Hematopoietic multipotent progenitor cell treated with erythropoietin and hydrocortisone succinate and interleukin-3 and kit ligand, for 6 days (in vitro differentiated cells): ENCODE results near the gene OR2J1.
A peak's percentile ranks its signal among the peaks of the same experiment; 100 is the strongest.
"Not testable (repeated sequence)": the region's sequence is repeated elsewhere in the genome, so short reads cannot be mapped to it uniquely, and the experiment has no call there.

ENCODE experiments used
- DNase-seq: peaks from one replicate; pipeline ENCODE4 v3.0.0-alpha.2; 2015

Gene OR2J1

DNA sequence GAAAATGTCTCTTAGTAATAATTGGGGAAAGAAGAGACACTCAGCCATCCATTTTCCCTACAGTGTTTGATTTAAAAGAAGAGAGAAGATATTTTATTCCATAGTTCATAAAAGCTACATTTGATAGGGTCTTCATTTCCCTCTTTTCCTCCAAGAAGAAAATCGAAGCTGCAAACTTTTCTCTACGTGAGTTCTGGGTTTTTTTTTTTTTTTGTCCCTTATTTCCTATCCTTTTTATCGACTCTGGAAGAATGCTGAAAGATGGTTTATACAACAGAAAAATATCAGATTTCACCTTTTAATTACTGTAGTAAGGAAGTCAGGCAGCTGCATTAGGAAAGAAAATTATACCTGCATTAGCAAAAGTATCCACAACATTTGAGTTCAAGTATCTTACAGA lies at the start of gene OR2J1:
TSS of gene OR2J1 (plus strand) at position 301 of the 400 bp plus-strand sequence. CDS start 1,453 bp downstream, outside the sequence.
- DNase-seq: no peak

DNA sequence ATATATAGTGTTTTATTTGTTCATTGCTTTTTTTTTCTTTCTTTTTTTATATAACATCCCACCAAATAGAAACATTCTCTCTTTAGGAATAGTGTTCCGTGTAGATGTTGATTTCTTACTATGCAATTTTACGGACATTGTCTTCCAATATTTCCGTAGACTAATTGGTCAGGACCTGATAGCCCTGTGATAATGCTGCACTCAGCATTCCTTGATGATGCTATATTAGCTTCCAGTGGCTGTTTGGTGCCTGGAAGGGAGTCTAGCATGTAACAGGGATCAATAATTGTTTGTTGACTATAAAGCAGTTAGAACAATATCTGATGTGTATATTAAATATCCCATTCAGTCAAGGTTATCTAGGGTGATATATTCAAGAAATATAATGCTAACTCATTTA lies 47.6 kb upstream of the OR2J1 start:
- DNase-seq: no peak

DNA sequence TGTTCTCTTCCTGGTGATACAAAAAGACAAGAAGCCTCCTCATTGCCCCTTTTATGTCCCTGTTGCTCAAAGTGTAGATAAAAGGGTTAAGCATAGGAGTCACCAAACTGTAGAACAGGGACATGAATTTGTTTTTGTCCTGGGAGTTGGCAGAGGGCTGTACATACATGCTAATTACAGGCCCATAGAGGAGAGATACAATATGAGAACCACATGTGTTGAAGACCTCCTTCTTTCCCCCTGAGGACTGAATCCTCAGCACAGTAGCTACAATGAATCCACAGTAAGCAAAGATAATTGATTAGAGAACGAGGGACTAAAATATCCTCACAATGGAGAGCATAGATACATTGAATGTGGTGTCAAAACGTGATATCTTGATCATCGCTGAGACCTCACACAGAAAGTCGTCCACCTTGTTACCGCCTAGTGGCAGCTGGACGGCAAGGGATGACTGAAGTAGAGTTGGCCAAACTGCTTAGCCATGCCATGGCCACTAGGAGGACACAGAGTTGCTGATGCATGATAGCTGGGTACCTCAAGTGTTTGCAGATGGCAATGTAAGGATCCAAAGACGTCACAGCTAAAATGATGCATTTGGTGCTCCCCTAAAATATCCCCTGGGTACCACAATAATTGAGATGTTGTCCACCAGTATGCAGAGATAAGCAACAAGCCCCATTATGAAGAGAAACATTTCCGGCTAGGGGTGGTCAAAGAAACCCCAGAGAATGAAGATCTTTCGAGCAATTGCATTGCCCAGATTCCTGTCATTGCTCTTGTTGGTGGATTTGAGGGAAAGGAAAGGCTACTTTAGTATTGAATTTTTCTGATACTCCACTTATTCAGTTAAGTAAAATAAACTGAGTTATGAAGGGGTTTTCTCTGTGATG lies 27.2 kb upstream of the OR2J1 start:
- DNase-seq: peak; percentile 67

DNA sequence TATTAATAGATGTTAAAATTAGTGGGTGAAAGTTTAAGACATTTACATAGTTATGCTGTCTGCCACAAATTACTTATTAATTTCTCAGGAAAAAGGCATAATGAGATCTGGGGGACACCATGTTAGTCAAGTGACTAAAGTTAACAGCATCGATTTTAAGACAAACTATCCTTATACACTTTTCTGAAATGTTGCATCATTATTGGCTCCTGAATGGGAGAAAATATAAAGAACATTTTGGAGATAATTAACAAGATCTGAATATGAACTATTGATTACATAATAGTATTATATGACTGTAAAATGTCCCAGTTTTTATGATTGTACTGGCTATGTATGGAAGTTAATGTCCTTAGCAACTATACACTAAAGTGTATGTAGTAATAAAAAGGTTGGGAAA lies 20.1 kb upstream of the OR2J1 start:
- DNase-seq: no peak

DNA sequence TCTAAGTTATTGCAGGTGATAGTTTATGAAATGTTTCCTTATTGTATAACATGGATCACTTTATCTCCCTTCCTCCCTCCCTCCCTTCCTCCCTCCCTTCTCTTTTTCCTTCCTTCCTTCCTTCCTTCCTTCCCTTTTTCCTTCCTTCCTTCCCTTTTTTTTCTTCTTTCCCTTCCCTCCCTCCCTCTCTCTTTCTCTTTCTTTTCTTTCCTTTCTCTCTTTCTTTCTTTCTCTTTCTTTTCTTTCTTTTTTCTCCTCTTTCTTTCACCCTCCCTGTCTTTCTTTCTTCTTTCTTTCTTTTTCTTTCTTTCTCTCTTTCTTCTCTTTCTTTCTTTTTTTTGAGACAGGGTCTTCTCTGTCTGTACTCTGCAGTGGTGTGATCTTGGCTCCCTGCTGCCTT lies 18.0 kb upstream of the OR2J1 start:
- DNase-seq: no peak

DNA sequence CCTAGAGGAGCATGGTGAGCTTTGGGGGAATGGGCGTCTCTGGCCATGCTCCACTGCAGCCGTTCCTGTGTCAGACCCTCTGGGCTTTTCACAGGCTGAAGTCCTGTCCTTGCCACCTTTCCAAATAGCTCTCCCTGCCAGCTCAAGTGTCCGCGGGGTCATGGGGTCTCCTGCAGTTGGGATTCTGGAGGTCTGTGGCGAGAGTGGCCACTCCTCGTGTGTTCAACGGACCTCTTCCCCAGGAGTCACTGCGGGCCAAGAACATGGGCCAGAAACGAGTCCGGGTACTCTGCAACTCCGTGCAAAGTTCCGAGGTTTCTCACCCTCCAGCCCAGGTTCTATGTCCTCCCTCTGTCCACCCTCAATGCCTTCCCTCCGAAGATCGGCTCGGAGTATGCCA lies 16.8 kb upstream of the OR2J1 start:
- no peak for DNase-seq

DNA sequence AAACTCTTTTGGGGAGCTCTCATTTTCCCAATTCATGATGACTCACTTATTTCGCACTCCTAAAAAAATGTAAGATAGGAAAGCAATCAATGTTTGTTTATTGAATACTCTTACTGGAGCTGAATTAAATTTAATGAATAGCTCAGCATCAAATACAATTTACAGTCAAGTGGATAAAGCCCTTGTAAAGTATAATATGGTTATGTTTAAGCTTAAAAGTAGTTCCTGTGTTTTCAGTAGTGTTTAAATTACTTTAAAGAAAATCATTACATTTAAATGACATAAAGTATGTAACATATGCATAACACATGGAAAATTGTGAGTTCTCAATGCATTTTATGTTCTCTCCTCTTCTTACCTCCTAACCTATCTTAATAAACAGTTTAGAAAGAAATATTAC lies 12.1 kb upstream of the OR2J1 start, which contains the start of gene OR2B3:
TSS of gene OR2B3 (minus strand) at position 101 of the 400 bp plus-strand sequence. CDS start at position 36, 65 bp downstream.
- DNase-seq: no peak

DNA sequence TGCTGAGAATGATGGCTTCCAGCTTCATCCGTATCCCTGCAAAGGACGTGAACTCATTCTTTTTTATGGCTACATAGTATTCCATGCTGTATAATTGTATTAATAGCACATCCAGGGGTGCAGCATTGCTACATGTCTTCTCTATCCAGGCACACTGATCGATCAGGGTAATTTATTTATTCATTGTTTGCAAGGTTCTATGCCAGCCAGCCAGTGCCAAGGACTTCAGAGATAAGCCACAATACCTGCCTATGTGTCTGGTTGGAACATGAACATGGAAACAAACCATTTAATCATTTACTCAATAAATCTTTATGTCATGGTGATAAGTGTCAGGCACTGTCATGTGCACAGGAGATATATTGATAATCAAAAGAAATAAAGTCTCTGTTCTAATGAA lies 6.3 kb upstream of the OR2J1 start:
- DNase-seq: no peak

DNA sequence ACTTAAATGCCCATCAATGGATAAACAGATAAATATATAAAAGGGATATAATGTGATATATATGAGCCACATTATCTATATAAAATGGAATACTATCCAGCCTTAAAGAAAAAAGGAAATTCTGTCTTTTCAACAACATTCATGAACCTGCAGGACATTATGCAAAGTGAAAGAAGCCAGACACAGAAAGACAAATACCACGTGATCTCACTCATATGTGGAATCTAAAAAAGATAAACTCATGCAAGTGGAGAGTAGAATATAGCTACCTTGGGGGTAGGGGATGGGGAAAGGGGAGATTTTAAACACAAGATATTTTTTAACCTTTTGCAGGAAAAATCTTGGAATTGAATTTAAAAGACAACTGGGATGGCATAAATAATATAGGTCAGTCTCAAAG lies 1.5 kb upstream of the OR2J1 start:
- no peak for DNase-seq

DNA sequence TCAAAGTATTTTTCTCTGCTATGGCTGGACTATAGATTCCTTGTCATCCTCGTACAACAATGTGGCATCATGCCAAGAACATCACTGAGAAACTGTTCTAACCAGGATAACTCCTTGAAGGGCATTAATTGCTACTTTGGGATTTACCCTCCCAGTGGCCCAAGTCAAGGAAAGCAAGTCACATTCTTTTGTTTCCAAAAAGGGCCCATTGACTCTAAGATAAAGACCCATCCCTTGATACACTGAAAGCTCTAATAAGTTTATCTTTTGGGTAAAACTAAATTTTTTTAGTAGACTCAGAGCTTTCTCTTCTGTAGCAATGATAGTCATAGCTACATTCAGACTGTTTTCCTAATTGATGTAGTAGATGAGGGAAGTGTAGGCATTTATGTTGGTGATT lies 8.5 kb downstream of the OR2J1 start, which contains the start of gene OR2J3:
TSS of gene OR2J3 (plus strand) at position 301 of the 400 bp plus-strand sequence. CDS start 3,833 bp downstream, outside the sequence.
- no peak for DNase-seq

DNA sequence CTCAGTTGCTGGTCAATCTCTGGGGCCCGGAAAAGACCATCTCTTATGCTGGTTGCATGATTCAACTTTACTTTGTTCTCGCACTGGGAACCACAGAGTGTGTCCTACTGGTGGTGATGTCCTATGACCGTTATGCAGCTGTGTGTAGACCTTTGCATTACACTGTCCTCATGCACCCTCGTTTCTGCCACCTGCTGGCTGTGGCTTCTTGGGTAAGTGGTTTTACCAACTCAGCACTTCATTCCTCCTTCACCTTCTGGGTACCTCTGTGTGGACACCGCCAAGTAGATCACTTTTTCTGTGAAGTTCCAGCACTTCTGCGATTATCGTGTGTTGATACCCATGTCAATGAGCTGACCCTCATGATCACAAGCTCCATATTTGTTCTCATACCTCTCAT lies 12.8 kb downstream of the OR2J1 start:
- DNase-seq: no peak

DNA sequence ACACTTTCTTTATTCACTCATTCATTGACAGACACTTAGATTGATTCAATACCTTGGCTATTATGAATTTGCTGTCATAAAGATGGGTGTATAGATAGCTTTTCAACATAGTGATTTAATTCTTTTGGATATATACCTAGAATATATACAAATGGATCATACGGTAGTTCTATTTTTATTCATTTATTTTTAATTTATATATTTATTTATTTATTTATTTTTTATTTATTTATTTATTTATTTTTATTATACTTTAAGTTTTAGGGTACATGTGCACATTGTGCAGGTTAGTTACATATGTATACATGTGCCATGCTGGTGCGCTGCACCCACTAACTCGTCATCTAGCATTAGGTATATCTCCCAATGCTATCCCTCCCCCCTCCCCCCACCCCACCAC lies 15.7 kb downstream of the OR2J1 start:
- not testable (repeated sequence) for DNase-seq

DNA sequence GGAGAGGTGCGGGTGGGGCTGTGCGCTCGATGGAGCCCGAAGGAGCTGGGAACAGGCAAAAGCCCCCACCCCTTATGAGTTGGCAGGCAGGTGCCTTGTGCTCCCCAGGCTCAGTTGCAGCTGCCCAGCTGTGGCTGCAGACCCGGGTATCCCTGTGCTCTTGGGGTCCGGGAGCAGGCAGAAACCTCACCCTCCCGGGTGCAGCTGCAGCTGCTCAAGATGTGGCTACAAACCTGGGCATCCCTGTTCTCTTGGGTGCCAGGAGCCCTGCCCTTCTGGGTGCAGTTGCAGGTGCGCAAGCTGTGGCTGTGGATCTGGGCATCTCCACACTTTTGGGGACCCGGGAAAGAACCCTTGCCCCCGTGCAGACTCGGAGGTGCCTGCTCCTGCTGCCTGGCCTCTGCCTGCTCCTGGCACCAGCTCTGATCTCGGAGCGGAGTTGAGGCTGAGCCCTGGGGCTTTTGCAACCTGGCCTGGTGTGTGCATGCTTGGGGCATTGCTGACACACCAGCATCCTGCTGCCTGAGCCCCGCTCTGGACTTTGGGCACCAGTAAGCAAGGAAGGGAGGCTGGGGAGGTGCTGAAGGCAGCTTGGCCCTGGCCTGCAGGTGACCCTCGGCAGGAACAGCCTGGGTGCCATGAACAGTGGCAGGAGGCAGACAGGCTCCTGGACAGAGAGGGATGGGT lies 30.2 kb downstream of the OR2J1 start:
- no peak for DNase-seq

DNA sequence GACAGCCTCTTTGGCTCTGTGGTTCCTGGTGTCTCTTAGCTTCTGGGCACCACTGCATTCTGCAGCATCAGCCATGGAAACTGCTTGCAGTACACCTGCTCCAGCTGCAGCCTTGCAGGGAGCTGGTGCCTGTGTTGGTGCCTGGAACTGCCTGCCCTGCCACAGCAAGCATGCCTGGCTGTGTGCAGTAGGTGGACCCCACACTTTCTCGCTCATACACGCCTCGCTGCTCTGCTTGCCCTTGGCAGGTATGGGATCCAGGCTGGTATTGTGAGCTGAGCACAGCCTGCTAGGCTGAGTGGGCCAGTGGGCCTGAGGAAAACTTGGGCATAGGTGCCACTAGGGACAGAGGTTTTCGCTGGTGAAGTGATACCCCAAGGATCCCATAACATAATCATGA lies 31.4 kb downstream of the OR2J1 start:
- no peak for DNase-seq

DNA sequence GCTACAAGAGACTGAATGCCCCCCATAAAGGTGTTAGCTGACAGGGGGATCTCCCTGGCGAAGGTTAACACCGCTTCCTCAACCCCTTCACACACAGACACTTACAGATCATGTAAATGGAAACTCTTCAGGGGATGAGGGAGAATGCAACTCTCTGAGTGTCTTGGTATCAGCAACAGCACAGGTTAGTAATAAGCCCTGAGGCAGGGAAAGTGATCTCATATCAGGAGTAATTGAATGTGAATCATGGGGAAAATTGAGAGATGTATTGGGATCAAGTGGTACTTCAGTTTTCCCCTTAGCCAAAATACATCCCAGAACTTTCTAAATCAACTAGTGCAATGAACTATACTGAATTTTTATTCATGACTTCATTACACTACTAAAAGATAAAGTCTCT lies 32.4 kb downstream of the OR2J1 start:
- DNase-seq: no peak

DNA sequence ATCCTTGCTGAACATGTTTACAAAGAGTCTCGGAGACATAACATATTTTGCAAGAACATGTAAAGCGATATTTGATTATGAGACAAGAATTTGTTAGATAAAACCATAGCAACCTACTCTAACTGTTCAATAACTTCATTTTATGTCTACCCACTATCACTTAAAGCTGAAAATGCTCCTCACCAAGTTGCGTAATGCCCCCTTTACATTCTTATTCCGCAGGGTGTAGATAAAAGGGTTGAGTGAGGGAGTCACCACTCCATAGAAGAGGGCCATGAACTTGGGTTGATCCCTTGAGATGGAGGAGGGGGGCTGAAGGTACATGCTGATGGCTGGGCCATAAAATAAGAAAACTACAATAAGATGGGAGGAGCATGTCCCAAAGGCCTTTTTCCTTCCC lies 38.4 kb downstream of the OR2J1 start:
- no peak for DNase-seq

DNA sequence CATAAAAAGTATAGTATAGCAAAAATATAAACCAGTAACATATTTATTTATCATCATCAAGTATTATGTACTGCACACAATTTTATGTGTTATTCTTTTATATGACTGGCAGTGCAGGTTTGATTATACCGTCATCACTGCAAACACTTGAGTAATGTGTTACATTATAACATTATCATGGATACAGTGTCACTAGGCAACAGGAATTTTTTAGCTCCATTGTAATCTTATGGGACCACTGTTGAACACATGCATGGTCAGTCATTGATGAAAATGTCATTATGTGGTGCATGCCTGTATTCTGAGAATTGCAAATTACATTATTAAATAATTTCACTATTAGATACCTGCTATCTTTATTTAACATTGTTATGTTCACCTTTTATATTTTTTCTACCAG lies 42.3 kb downstream of the OR2J1 start:
- DNase-seq: no peak

DNA sequence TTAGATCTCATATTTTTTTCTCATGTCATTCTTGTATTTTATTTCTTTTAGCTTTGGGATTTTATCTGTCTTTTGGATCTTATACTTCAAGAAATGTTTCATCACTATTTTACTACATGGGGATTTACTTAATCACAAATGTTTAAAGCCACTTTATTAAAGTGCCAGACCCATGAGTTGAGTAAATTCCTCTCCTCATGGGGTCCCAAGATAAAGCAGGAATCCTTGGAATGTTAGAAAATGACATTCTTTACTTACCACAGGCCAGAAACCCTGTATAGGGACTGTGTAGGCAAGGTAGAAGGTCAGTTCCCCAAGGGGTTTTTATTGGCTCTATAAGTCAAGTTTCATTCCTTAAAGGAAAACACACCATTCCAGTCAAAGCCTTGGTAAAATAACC lies 43.0 kb downstream of the OR2J1 start:
- DNase-seq: no peak

DNA sequence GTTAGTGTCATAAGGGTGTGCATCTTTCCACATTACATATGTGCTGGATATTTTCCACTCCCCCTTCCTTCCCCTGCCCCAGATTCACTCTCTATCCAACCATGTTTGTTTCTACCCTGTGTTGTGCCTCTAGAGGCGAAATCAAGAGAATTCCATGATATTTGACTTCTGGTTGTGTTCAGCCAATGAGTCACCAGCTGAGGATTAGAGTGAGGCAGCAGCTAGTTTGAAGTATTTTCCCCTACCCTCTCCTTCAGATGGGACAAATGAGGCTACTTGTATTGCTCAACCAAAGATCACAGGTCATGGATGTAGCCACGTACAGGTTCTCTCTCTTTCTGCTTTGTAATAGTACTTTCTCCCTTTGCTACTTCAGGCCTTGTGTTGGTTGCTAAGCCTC lies 46.9 kb downstream of the OR2J1 start:
- no peak for DNase-seq

DNA sequence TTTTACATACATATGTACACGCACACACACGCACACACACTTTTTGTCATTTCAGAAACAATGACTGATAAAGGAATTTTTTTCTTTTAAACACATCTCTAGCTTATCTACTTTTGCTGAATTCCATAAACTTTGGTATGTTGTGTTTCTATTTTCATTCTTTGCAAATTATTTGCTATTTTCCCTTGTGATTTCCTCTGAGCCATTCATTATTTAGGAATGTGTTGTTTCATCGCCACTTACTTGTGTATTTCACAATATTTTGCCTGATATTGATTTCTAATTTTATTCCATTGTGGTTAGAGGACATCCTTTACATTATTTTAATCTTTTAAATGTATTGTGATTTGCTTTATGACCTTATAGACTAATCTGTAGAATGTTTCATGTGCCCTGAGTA lies 47.8 kb downstream of the OR2J1 start:
- DNase-seq: no peak

DNA sequence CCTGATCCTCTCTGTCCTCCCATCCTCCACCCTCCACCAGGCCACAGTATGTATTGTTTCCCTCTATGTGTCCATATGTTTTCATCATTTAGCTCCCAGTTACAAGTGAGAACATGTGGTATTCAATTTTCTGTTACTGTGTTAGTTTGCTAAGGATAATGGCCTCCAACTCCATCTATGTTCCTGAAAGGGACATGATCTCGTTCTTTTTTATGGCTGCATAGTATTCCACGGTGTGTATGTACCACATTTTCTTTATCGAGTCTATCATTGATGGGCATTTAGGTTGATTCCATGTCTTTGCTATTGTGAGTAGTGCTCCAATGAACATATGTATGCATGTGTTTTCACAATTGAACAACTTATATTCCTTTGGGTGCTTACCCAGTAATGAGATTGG lies 50.2 kb downstream of the OR2J1 start:
- DNase-seq: not testable (repeated sequence)
